GM12864 (cell line): ENCODE results near the gene FETUB.

Experiments used
- DNase-seq: peaks from one replicate; pipeline ENCODE4 v3.0.0-alpha.2; 2011; ENCODE audit warnings: low read depth
- H3K4me3 ChIP-seq: 2 replicates; pipeline ENCODE4 v1.5.1; 2011; ENCODE audit warnings: mild to moderate bottlenecking, low read depth, low read length, control low read depth
- TF ChIP-seq, protein P1 (sequence below): IDR thresholded peaks from 2 replicates; pipeline ENCODE4 v1.5.1; 2011; ENCODE audit warnings: low read depth, mild to moderate bottlenecking, moderate library complexity, low read length, control low read depth, inconsistent platforms; ENCODE audit errors: missing control alignments

The FETUB gene

DNA sequence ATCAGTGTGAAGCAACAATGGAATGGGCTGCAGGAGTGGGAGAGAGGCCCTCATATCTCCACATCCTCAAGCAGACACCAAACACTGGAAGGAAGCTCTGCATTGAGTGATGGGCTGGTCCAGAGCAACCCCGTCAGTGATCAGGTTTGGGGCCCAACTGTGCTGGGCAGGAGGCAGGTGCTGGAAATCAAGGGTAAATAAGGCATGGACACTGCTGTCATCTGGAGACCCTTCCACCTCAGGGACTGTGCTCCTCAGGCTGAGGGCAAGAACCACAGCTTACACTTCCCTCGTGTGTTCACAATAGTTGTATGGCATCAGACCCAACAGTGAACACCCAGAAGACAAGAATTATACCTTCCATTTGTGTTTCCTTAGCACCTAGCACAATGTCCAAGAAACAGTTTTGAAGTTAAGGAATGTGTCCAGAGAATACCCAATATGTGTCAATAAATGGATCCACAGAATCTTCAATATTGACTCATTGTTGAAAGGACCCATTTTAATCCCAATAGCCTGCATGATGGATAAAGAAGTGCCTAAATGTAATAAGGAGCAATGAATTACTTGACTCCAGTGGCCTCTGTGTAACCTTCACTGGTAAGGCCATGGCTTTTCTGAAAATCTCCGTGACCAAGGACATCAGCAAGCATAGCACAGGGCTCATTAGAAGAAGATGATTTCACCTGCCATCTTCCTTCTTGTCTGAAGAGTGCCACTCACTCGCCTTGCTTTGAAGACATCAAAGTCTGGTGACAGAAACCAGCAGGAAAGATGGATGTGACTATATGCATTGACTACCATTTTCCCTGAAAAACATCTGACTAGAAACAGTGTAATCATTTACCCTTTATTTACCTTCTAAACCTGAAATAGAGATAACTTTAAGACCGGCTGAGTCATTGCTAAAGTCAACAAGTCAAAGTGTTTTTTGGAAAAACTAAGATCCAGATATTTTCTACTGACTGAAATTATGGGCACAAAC is 34.3 kb upstream of the FETUB start:
- H3K4me3 ChIP-seq, result no peak overlapping the region
- DNase-seq, result no peak
- TF ChIP-seq, protein P1, sequence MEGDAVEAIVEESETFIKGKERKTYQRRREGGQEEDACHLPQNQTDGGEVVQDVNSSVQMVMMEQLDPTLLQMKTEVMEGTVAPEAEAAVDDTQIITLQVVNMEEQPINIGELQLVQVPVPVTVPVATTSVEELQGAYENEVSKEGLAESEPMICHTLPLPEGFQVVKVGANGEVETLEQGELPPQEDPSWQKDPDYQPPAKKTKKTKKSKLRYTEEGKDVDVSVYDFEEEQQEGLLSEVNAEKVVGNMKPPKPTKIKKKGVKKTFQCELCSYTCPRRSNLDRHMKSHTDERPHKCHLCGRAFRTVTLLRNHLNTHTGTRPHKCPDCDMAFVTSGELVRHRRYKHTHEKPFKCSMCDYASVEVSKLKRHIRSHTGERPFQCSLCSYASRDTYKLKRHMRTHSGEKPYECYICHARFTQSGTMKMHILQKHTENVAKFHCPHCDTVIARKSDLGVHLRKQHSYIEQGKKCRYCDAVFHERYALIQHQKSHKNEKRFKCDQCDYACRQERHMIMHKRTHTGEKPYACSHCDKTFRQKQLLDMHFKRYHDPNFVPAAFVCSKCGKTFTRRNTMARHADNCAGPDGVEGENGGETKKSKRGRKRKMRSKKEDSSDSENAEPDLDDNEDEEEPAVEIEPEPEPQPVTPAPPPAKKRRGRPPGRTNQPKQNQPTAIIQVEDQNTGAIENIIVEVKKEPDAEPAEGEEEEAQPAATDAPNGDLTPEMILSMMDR, result no peak

DNA sequence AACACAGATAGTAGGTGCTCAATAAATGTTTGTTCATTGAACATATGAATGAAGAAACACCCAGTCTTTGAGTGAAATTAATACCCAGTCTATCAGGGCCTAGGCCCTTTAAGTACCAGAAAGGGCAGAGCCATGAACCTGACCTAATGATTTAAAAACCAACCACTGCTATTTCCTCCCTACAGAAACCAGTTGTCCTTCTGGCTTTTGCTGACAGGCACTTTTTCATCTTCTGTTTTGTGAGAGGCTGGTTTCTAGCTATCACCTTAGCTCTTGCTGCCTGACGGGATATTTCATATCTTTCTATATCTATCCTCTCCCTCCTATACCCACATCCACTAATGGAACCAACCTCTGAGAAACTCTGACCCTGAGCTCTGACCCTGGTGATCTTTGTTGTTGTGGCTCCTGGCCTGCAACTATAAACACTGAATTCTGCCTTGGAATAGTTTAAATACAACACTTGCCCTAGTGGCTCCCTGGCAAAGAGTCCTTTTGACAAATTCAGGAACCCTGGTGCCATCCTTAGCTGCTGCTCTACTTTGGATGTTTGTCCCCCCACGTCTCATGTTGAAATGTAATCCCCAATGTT is 31.5 kb upstream of the FETUB start:
- H3K4me3 ChIP-seq, result no peak overlapping the region
- TF ChIP-seq, protein P1, result no peak
- DNase-seq, result no peak

DNA sequence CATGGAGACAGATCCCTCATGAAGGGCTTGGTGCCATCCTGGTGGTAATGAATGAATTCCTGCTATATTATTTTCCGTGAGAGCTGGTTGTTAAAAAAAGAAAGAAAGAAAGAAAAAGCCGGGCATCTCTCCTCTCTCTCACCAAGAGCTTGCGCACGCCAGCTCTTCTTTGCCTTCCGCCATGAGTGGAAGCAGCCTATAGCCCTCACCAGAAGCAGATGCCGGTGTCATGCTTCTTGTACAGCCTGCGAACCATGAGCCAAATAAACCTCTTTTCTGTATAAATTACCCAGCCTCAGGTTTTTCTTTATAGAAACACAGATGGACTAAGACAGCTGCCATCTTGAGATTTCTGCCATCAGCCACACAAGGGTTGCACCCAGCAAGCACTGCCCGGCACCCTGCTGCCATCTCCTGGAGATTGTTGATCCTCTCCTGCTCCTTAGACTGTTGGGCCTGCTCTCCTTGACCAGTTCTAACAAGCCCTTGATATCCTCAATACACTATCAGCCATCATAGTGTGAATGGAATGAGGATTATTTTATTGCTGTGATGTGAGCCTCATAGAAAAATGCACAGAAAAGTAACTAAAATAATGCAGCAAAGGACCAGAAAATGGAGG is 30.8 kb upstream of the FETUB start:
- TF ChIP-seq, protein P1, result peak; percentile 26

DNA sequence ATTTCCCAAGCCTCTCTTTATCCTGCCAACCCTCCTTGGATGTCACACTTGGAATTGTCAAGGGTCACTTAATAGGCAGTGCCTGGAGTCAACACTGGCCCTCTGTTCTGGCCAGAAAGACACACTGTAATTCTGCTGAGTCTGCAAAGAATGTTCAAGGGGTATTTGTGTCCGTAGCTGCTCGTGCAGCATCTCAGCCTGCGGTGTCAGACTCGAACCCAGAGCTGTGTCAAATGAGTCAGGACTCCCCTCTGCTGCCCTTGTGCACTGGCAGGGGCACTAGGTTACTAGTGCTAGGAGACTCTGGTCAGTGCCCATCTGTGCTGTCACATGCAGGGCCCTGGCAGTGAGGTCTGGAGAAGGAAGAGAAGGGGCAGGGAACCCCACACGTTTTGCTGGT is 28.1 kb upstream of the FETUB start:
- no peak for DNase-seq
- TF ChIP-seq, protein P1, result no peak

More for the DNA sequence above, 30.8 kb upstream of the FETUB start:
- DNase-seq, result no peak
- H3K4me3 ChIP-seq, result no peak overlapping the region

DNA sequence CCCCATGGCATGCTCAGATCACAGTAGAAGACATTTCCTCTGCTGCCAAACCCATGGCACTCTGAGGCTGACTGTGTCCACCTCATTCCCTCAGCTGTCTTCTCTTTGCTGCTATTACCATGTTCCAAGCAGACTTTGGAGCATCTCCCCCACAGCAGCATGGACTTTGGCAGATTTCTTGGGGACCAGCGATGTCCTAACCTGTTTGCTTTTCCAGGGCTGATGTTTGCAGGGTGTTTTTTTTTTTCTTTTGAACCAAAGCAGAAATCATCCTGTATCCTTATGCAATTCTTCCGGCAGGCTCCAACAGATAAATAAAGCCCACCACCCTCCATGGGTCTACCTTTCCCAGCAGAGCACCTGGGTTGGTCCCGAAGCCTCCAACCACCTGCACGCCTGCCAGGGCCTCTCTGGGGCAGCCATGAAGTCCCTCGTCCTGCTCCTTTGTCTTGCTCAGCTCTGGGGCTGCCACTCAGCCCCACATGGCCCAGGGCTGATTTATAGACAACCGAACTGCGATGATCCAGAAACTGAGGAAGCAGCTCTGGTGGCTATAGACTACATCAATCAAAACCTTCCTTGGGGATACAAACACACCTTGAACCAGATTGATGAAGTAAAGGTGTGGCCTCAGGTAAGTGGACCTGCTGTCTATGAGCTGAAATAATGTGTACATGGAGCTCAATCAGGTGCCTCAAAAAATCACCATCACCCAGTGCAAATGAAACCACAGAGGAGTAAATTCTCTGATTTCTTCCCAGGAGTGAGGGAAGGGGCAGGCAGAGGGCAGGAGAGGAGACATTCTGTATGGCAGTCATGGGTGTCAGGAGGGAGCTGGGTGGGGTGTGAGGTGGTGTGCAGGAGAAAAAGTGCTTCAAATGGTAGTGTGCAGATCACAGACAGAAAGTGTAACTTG is 27.2 kb upstream of the FETUB start, which contains the start of gene AHSG:
Gene AHSG, plus strand, starts transcription at position 340 of the 916 bp plus-strand sequence. Its CDS starts 82 bp downstream, at position 422.
- no peak within 1 kb of the TSS for H3K4me3 ChIP-seq
- TF ChIP-seq, protein P1, result no peak
- DNase-seq, result no peak

More for the DNA sequence above, 28.1 kb upstream of the FETUB start:
- H3K4me3 ChIP-seq, result no peak overlapping the region

DNA sequence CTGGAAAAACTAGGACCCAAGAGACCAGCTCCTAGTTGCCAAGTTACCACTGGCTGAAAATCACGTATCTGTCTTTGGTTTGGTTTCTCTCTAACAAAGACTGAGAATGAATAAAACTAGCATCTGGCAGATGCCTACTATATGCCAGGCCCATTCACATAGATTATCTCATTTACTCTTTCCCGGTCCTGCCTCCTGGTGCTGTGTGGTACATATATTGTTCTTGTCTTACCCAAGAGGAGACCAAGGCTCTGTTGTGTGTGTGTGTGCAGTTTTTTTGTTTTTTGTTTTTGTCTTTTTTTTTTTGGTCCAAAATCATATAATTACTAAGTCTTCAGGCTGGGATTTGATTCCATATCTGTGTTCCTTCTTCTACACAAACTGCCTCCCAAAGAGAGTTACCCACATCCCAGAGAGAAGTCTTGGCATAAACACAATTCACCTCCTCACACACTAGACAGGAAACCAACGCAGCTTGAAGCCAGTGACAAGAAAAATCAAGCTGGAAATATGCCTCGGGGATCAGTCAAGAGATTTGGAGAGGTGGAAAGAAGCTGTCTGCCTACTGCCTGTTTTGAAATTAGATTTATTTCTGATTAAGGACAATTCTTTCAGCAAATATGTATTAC is 26.4 kb upstream of the FETUB start:
- no peak for DNase-seq
- H3K4me3 ChIP-seq, result no peak overlapping the region
- TF ChIP-seq, protein P1, result no peak
